Measurements from ENCODE around the gene PIGS.

Gene PIGS

DNA sequence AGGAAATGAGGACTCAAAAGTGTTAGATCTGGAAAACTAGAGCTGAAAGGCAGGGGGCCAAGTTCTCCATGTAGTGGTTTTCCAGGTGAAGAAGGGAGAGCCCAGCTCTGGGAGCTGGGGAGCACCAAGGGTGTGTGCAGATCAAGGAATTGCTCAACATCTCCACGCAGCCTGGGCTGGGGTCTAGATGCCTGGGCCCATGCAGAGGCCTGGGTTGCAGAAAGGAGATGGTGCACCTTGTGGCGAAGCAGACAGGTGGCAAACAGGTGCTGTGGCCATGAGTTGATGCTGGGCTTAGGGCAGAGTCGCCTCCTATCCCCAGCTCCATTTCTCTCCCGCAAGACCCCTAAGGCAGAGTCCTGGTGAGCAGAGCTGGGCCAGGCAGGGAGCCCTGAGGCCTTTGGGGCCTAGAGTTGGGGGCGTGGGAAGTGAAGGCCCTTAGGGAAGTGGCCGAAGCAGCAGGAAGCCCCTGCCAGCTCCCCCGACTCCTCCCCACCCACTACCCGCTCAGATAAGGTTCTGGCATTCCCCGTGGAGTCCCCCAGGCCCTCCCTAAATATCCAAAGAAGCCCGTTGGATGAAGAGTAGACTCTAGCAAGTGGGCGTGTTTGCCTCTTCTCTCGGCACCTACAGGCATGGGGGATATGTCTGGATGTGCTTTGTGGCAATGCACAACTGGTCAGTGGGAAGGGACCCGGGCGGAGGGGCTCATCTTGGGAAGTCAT is 64.4 kb downstream of the PIGS start:
- no peak for DNase-seq (ENCODE audit: low spot score)

DNA sequence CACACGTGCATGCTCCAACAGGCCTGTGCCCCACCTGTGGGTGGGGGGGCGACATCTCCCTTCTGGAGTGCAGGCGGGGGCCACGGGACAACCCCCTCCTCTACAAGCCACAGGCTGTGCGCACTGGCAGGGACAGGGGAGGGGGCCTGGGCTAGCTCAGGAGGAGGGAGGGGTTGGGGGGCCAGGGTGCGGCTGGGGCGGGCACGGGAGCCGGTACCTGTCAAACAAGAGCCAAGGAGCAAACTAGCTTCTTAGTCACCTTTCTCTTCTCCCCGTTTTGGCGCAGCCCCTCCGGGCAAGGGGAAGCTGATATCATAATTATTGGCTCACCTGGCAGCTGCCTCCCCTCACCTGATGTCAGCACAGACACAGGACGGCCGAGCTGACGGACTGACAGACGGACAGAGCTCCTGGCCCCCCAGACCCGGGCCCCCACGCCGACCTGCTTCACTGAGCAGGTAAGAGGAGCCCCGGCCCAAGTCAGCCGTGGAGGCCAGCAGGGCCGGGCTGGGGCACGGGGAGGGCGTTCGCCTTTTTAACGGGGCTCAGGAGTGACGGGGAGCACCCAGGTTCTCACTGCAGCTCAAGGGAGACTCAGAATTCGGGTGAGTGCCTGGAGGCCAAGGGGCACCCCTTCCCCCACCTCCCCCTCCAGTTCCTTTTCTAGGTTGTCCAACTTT is 65.2 kb downstream of the PIGS start, which contains the start of gene FOXN1:
TSS of gene FOXN1 (plus strand) at position 363 of the 680 bp plus-strand sequence. CDS start 17,622 bp downstream, outside the sequence.
- DNase-seq (ENCODE audit: low spot score), result no peak

DNA sequence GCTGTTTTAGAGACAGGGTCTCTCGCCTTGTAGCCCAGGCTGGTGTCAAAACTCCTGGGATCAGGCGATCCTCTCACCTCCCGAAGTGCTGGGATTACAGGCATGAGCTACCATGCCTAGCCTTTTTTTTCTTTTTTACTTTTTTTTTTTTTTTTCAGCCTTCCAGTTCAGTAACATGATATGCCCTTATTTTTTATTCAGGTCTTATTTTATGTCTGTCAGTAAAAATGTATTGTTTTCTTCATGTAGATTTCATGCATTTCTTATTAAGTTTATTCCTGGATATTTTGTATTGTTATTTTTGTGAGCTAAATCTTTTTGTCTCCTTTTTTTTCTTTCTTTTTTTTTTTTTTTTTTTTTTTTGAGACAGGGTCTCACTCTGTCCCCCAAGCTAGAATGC is 67.9 kb downstream of the PIGS start:
- no peak for DNase-seq (ENCODE audit: low spot score)

Measured in kidney capillary endothelial cell (primary cell).